ENCODE measurements around the gene FGF2. TPM values are rescaled to one million over a fixed set of nuclear protein-coding genes. Genes with fewer than 3 reads are reported as not detected.
"Not testable (repeated sequence)": the region's sequence is repeated elsewhere in the genome, so short reads cannot be mapped to it uniquely, and the experiment has no call there.

FGF2 gene
- total RNA-seq, 1 experiment from 2014 or later, result not detected

GRCh38 chr4:122842984-122843531, 16.4 kb downstream of the FGF2 start:
- Histone ChIP-seq H4K20me1 (ENCODE audit: insufficient read depth, low read depth, low read length) (no peaks in the 10 kb centered on the region), H3K27me3 (ENCODE audit: low read length) (no peaks in the 10 kb centered on the region), H3K79me2 (ENCODE audit: low read length) (no peaks in the 10 kb centered on the region), H3K27ac (ENCODE audit: low read length) (no peak overlapping the region), H3K4me3 (ENCODE audit: low read length) (no peak overlapping the region), H3K9me3 (ENCODE audit: low read length) (no peaks in the 10 kb centered on the region), H3K9me2 (replicated peaks; ENCODE audit: insufficient read depth, low read length) (no peaks in the 10 kb centered on the region), H3K4me2 (ENCODE audit: low read depth, low read length, poor library complexity, severe bottlenecking) (no peak overlapping the region), H3K9ac (ENCODE audit: low read length) (no peak overlapping the region), H3K4me1 (ENCODE audit: low read length) (no peaks in the 10 kb centered on the region), H2AFZ (ENCODE audit: low read length) (no peak overlapping the region), H3K36me3 (ENCODE audit: insufficient read depth, low read length) (no peaks in the 10 kb centered on the region)
- DNase-seq, result no peak

DNA sequence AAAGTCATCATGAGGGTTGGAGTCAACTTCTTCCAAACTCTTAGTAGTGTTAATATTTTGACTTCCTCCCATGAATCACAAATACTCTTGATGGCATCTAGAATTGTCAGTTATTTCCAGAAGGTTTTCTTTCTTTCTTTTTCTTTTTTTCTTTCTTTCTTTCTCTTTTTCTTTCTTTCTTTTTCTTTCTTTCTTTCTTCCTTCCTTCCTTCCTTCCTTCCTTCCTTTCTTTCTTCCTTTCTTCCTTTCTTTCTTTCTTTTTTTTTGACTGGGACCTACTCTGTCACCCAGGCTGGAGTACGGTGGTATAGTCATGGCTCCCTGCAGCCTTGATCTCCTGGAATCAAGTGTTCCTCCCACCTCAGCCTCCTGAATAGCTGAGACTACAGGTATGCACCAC, 17.8 kb downstream of the FGF2 start:
- H3K4me3 ChIP-seq (ENCODE audit: low read length); H3K4me2 ChIP-seq (ENCODE audit: low read depth, low read length, poor library complexity, severe bottlenecking); H3K27ac ChIP-seq (ENCODE audit: low read length); H3K9me2 ChIP-seq (replicated peaks; ENCODE audit: insufficient read depth, low read length); H3K9me3 ChIP-seq (ENCODE audit: low read length); H3K4me1 ChIP-seq (ENCODE audit: low read length); H2AFZ ChIP-seq (ENCODE audit: low read length); H3K27me3 ChIP-seq (ENCODE audit: low read length); H4K20me1 ChIP-seq (ENCODE audit: insufficient read depth, low read depth, low read length); DNase-seq; H3K36me3 ChIP-seq (ENCODE audit: insufficient read depth, low read length); H3K9ac ChIP-seq (ENCODE audit: low read length); H3K79me2 ChIP-seq (ENCODE audit: low read length): not testable (repeated sequence)

DNA sequence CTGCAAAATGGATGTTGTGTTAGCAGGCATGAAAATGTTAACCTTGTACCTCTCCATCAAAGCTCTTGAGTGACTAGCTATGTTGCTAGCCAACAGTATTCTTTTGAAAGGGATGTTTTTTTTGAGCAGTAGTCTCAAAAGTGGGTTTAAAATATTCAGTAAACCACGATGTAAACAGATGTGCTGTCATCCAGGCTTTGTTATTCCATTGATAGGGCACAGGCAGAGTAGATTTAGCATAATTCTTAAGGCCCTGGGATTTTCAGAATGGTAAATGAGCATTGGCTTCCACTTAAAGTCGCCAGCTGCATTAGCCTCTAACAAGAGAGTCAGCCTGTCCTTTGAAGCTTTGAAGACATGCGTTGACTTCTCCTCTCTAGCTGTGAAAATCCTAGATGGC, 18.4 kb downstream of the FGF2 start:
- H3K9ac ChIP-seq (ENCODE audit: low read length), result no peak overlapping the region
- no peaks in the 10 kb centered on the region for H3K27me3 ChIP-seq (ENCODE audit: low read length)
- no peaks in the 10 kb centered on the region for H3K4me1 ChIP-seq (ENCODE audit: low read length)
- H3K4me3 ChIP-seq (ENCODE audit: low read length), result no peak overlapping the region
- H3K79me2 ChIP-seq (ENCODE audit: low read length), result no peaks in the 10 kb centered on the region
- no peak overlapping the region for H2AFZ ChIP-seq (ENCODE audit: low read length)
- DNase-seq, result no peak
- no peak overlapping the region for H3K4me2 ChIP-seq (ENCODE audit: low read depth, low read length, poor library complexity, severe bottlenecking)
- no peaks in the 10 kb centered on the region for H4K20me1 ChIP-seq (ENCODE audit: insufficient read depth, low read depth, low read length)
- H3K27ac ChIP-seq (ENCODE audit: low read length), result no peak overlapping the region
- H3K9me2 ChIP-seq (replicated peaks; ENCODE audit: insufficient read depth, low read length), result no peaks in the 10 kb centered on the region
- H3K9me3 ChIP-seq (ENCODE audit: low read length), result no peaks in the 10 kb centered on the region
- no peaks in the 10 kb centered on the region for H3K36me3 ChIP-seq (ENCODE audit: insufficient read depth, low read length)

GRCh38 chr4:122845760-122846159, 19.1 kb downstream of the FGF2 start:
- H2AFZ ChIP-seq (ENCODE audit: low read length), result no peak overlapping the region
- no peaks in the 10 kb centered on the region for H4K20me1 ChIP-seq (ENCODE audit: insufficient read depth, low read depth, low read length)
- H3K4me3 ChIP-seq (ENCODE audit: low read length), result no peak overlapping the region
- H3K27me3 ChIP-seq (ENCODE audit: low read length), result no peaks in the 10 kb centered on the region
- H3K9me2 ChIP-seq (replicated peaks; ENCODE audit: insufficient read depth, low read length), result no peaks in the 10 kb centered on the region
- H3K27ac ChIP-seq (ENCODE audit: low read length), result no peak overlapping the region
- no peak for DNase-seq
- H3K9ac ChIP-seq (ENCODE audit: low read length), result no peak overlapping the region
- H3K4me1 ChIP-seq (ENCODE audit: low read length), result no peaks in the 10 kb centered on the region
- no peaks in the 10 kb centered on the region for H3K9me3 ChIP-seq (ENCODE audit: low read length)
- H3K36me3 ChIP-seq (ENCODE audit: insufficient read depth, low read length), result no peaks in the 10 kb centered on the region
- H3K4me2 ChIP-seq (ENCODE audit: low read depth, low read length, poor library complexity, severe bottlenecking), result no peak overlapping the region
- no peaks in the 10 kb centered on the region for H3K79me2 ChIP-seq (ENCODE audit: low read length)

DNA sequence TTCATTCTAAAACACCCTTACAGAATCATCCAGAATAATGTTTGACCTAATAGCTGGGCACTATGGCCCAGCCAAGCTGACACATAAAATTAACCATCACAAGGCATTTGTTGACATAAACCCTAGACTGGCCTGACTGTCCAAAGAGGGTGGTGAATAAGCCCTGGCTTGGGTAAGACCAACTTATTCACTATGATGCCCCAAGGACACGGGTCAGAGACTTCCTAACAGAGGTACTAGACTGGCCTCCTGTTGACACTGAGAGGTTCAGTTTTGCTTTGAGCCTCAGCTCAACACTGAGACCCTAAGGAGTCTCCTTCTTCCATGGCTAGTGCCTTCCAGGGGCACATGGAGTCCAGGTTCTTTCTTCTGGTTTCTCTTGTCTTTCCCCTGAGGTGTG, 21.3 kb downstream of the FGF2 start:
- Histone ChIP-seq H3K27ac (ENCODE audit: low read length) (no peak overlapping the region), H3K36me3 (ENCODE audit: insufficient read depth, low read length) (no peaks in the 10 kb centered on the region), H3K9ac (ENCODE audit: low read length) (no peak overlapping the region), H3K27me3 (ENCODE audit: low read length) (no peaks in the 10 kb centered on the region), H3K4me2 (ENCODE audit: low read depth, low read length, poor library complexity, severe bottlenecking) (no peak overlapping the region), H4K20me1 (ENCODE audit: insufficient read depth, low read depth, low read length) (no peaks in the 10 kb centered on the region), H3K9me2 (replicated peaks; ENCODE audit: insufficient read depth, low read length) (no peaks in the 10 kb centered on the region), H3K4me3 (ENCODE audit: low read length) (no peak overlapping the region), H3K4me1 (ENCODE audit: low read length) (no peaks in the 10 kb centered on the region), H3K9me3 (ENCODE audit: low read length) (no peaks in the 10 kb centered on the region), H2AFZ (ENCODE audit: low read length) (no peak overlapping the region), H3K79me2 (ENCODE audit: low read length) (no peaks in the 10 kb centered on the region)
- no peak for DNase-seq

GRCh38 chr4:122849789-122850188, 23.2 kb downstream of the FGF2 start:
- DNase-seq; H3K9me3 ChIP-seq (ENCODE audit: low read length): not testable (repeated sequence)

GRCh38 chr4:122851568-122851967, 24.9 kb downstream of the FGF2 start:
- no peaks in the 10 kb centered on the region for H3K9me3 ChIP-seq (ENCODE audit: low read length)
- no peak overlapping the region for H3K4me3 ChIP-seq (ENCODE audit: low read length)
- H3K4me2 ChIP-seq (ENCODE audit: low read depth, low read length, poor library complexity, severe bottlenecking), result no peak overlapping the region
- H3K36me3 ChIP-seq (ENCODE audit: insufficient read depth, low read length), result no peaks in the 10 kb centered on the region
- H3K9me2 ChIP-seq (replicated peaks; ENCODE audit: insufficient read depth, low read length), result no peaks in the 10 kb centered on the region
- H4K20me1 ChIP-seq (ENCODE audit: insufficient read depth, low read depth, low read length), result no peaks in the 10 kb centered on the region
- H3K9ac ChIP-seq (ENCODE audit: low read length), result no peak overlapping the region
- H3K79me2 ChIP-seq (ENCODE audit: low read length), result no peaks in the 10 kb centered on the region
- H3K27ac ChIP-seq (ENCODE audit: low read length), result no peak overlapping the region
- H3K4me1 ChIP-seq (ENCODE audit: low read length), result no peaks in the 10 kb centered on the region
- no peaks in the 10 kb centered on the region for H3K27me3 ChIP-seq (ENCODE audit: low read length)
- H2AFZ ChIP-seq (ENCODE audit: low read length), result no peak overlapping the region
- DNase-seq, result no peak

More at GRCh38 chr4:122849789-122850188, 23.2 kb downstream of the FGF2 start:
- not testable (repeated sequence) for H3K36me3 ChIP-seq (ENCODE audit: insufficient read depth, low read length); H3K27me3 ChIP-seq (ENCODE audit: low read length); H3K9ac ChIP-seq (ENCODE audit: low read length); H3K79me2 ChIP-seq (ENCODE audit: low read length); H3K4me2 ChIP-seq (ENCODE audit: low read depth, low read length, poor library complexity, severe bottlenecking); H3K9me2 ChIP-seq (replicated peaks; ENCODE audit: insufficient read depth, low read length); H2AFZ ChIP-seq (ENCODE audit: low read length); H3K4me1 ChIP-seq (ENCODE audit: low read length); H3K4me3 ChIP-seq (ENCODE audit: low read length); H3K27ac ChIP-seq (ENCODE audit: low read length); H4K20me1 ChIP-seq (ENCODE audit: insufficient read depth, low read depth, low read length)

- H3K9me2 ChIP-seq (replicated peaks; ENCODE audit: insufficient read depth, low read length), result no peaks in the 10 kb centered on the region
- no peaks in the 10 kb centered on the region for H3K9me3 ChIP-seq (ENCODE audit: low read length)
- no peak overlapping the region for H2AFZ ChIP-seq (ENCODE audit: low read length)
- H3K9ac ChIP-seq (ENCODE audit: low read length), result no peak overlapping the region
- no peaks in the 10 kb centered on the region for H3K79me2 ChIP-seq (ENCODE audit: low read length)
- H3K4me2 ChIP-seq (ENCODE audit: low read depth, low read length, poor library complexity, severe bottlenecking), result no peak overlapping the region
- H3K4me3 ChIP-seq (ENCODE audit: low read length), result no peak overlapping the region
- H4K20me1 ChIP-seq (ENCODE audit: insufficient read depth, low read depth, low read length), result no peaks in the 10 kb centered on the region
- DNase-seq, result no peak
- H3K4me1 ChIP-seq (ENCODE audit: low read length), result no peaks in the 10 kb centered on the region
- H3K27ac ChIP-seq (ENCODE audit: low read length), result no peak overlapping the region
- H3K27me3 ChIP-seq (ENCODE audit: low read length), result no peaks in the 10 kb centered on the region
- H3K36me3 ChIP-seq (ENCODE audit: insufficient read depth, low read length), result no peaks in the 10 kb centered on the region
These were observed 28.1 kb downstream of the FGF2 start for GRCh38 chr4:122854447-122855352.
